Measurements from ENCODE around the gene RPS16.

The RPS16 gene

DNA sequence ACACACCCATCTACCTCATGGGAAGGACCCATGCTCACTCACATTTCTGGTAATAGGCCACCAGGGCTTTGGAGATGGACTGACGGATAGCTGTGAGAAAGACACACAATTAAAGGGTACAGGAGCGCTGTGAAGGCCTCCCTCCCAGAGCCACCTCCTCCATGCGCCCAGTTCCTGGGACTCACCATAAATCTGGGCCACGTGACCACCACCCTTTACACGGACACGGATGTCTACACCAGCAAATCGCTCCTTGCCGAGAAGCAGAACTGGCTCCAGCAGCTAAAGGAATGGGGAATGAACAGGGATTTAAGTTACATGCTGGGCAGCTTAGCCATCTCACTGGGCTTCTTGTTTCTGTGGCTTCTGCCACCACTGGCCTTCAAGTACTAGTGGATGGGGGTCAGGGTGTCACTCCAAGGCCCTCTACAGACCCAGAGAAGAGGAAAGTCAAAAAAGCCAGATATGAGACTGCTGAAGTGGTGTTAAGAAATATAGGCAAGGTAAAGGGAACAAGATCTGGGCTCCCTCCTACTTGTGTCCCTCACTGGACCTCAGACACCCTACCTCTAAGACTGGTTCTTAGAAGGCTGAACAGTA is 2.2 kb downstream of the RPS16 start:
- WGBS, 2 experiments, result 97 to 98% methylated on average over 8 of the region's 8 CpGs
- H3K4me3 ChIP-seq (ENCODE audit: insufficient read depth, low read depth, low read length), result no peak overlapping the region
- peaks cover 22% of the 10 kb centered on the region for H3K4me1 ChIP-seq (ENCODE audit: control insufficient read depth, insufficient read depth, low read length)
- peaks cover 24% of the 10 kb centered on the region for H3K36me3 ChIP-seq (ENCODE audit: control insufficient read depth, insufficient read depth, low read length)
- H3K27me3 ChIP-seq (ENCODE audit: control insufficient read depth, insufficient read depth, low read length, poor library complexity, severe bottlenecking), result no peaks in the 10 kb centered on the region
- H3K27ac ChIP-seq (ENCODE audit: insufficient read depth, low read depth, low read length, poor library complexity, severe bottlenecking), result no peak overlapping the region
- H3K9me3 ChIP-seq (ENCODE audit: control insufficient read depth, low read length), result no peaks in the 10 kb centered on the region

DNA sequence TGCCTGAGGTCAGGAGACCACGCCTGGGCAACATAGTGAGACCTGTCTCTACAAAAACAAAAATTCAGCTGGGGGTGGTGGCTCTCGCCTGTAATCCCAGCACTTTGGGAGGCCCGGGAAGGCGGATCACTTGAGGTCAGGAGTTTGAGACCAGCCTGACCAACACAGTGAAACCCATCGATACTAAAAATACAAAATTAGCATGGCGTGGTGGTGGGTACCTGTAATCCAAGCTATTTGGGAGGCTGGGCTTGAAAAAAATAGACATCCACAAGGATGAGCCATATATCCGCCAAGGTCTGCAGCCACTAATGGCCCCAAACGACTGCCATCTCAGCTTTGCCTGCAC is 3.1 kb downstream of the RPS16 start:
- 96% methylated on average over 8 of the region's 8 CpGs for WGBS, 2 experiments
- Histone ChIP-seq H3K27ac (ENCODE audit: insufficient read depth, low read depth, low read length, poor library complexity, severe bottlenecking) (no peak overlapping the region), H3K9me3 (ENCODE audit: control insufficient read depth, low read length) (no peaks in the 10 kb centered on the region), H3K4me1 (ENCODE audit: control insufficient read depth, insufficient read depth, low read length) (peaks cover 23% of the 10 kb centered on the region), H3K4me3 (ENCODE audit: insufficient read depth, low read depth, low read length) (no peak overlapping the region), H3K27me3 (ENCODE audit: control insufficient read depth, insufficient read depth, low read length, poor library complexity, severe bottlenecking) (no peaks in the 10 kb centered on the region), H3K36me3 (ENCODE audit: control insufficient read depth, insufficient read depth, low read length) (peaks cover 24% of the 10 kb centered on the region)

DNA sequence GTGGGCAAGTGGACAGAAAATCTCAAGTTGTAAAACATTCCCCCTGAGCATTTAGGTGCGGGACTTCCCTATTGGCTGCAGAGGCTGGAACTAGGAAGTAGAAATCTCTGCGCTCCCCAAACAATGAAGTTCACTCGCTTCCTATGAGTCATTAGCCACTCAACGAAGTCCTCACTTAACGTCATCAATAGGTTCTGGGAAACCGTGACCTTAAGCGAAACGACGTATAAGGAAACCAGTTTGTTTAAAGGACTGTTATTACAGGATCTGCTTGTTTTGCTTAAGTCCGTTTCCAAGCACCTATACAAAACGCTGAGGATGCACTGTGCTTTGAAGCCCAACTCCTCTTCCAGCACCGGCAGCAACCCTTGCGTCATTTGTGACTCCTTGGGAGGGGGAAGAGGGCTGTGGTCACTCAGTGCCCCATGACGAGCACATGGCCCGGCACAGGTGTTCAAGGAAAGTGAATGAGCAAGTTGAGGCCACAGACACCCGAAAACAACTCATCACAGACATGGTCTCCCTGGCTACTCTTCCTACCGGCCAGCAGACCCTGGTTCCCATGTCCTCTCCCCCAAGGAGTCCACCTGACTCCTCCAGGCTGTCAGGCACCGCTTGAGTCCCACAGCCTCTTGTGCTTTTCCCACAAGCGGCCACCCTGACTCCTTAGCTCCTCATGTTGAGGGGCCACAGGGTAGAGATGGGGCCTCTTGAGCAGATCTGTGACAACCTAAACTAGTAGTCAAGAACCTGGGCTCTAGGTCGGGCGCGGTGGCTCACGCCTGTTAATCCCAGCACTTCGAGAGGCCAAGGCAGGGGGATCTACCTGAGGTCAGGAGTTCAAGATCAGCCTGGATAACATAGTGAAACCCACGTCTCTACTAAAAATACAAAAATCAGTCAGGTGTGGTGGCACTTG is 4.8 kb downstream of the RPS16 start:
- Histone ChIP-seq H3K4me3 (ENCODE audit: insufficient read depth, low read depth, low read length) (no peak overlapping the region), H3K9me3 (ENCODE audit: control insufficient read depth, low read length) (no peaks in the 10 kb centered on the region), H3K36me3 (ENCODE audit: control insufficient read depth, insufficient read depth, low read length) (peaks cover 24% of the 10 kb centered on the region), H3K4me1 (ENCODE audit: control insufficient read depth, insufficient read depth, low read length) (peaks cover 23% of the 10 kb centered on the region), H3K27ac (ENCODE audit: insufficient read depth, low read depth, low read length, poor library complexity, severe bottlenecking) (peak overlapping the region; percentile 17), H3K27me3 (ENCODE audit: control insufficient read depth, insufficient read depth, low read length, poor library complexity, severe bottlenecking) (no peaks in the 10 kb centered on the region)
- WGBS, 2 experiments, result 85 to 87% methylated on average over 25 of the region's 25 CpGs

DNA sequence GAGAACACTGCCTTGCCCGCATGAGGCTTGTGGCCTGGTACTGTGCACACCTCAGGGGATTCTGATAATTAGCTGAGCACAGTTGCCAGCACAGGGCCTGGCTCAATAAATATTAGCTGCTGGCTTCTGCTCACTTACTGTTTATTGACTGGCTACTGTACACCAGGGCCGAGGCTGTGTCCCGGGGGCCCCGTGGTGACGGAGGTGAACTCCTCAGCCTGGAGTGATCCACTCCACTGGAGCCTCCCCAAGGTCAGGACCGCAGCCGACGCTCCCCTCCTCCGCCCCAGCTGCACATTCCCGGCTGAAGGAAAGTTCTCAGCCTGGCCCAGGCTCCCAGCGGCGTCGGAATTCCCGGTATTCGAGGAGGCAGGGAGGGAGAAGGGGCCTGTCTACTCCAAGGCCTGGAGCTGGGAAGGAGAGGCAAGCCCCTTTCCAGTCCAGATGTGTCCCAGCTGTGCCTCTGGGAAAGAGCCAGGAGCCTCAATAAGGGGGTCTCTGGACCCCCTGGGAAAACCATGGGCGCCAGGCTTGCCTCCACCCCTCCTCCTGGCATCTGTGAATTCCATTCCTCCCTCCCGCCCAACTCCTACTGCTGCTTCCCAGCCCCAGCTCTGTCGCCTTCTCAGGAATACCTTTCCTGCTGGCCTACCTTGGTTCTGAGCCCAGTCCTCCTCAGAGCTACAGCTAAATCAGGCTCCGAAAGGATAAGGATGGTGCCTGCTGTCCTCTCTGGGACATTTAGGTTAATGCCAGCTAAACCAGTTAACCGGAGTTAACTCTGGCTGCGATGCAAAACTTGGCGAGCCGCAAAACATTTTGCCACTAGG is 7.3 kb downstream of the RPS16 start:
- Histone ChIP-seq H3K4me3 (ENCODE audit: insufficient read depth, low read depth, low read length) (peak overlapping the region; percentile 14), H3K4me1 (ENCODE audit: control insufficient read depth, insufficient read depth, low read length) (peaks cover 15% of the 10 kb centered on the region), H3K9me3 (ENCODE audit: control insufficient read depth, low read length) (no peaks in the 10 kb centered on the region), H3K27me3 (ENCODE audit: control insufficient read depth, insufficient read depth, low read length, poor library complexity, severe bottlenecking) (no peaks in the 10 kb centered on the region), H3K36me3 (ENCODE audit: control insufficient read depth, insufficient read depth, low read length) (peaks cover 20% of the 10 kb centered on the region), H3K27ac (ENCODE audit: insufficient read depth, low read depth, low read length, poor library complexity, severe bottlenecking) (peak overlapping the region; percentile 91)
- WGBS, 2 experiments, result 22 to 24% methylated on average over 23 of the region's 23 CpGs

DNA sequence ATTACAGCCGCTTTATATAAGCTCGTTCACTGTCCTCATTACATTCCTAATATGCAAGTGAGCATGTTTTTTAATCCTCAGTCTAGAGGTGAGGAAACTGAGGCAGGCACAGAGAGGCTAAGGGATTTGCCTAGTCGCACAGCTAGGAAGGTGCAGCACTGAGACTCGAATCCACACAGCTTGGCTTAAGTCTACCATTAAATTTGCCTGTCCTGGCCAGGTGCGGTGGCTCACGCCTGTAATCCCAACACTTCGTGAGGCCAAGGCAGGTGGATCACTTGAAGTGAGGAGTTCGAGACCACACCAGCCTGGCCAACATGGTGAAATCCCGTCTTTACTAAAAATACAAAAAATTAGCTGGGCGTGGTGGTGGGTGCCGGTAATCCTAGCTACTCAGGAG is 8.0 kb downstream of the RPS16 start:
- no peak overlapping the region for H3K27ac ChIP-seq (ENCODE audit: insufficient read depth, low read depth, low read length, poor library complexity, severe bottlenecking)
- H3K4me3 ChIP-seq (ENCODE audit: insufficient read depth, low read depth, low read length), result no peak overlapping the region
- peaks cover 15% of the 10 kb centered on the region for H3K4me1 ChIP-seq (ENCODE audit: control insufficient read depth, insufficient read depth, low read length)
- H3K36me3 ChIP-seq (ENCODE audit: control insufficient read depth, insufficient read depth, low read length), result peaks cover 19% of the 10 kb centered on the region
- whole genome bisulfite sequencing, 2 experiments, result 95% methylated on average over 11 of the region's 11 CpGs
- H3K9me3 ChIP-seq (ENCODE audit: control insufficient read depth, low read length), result no peaks in the 10 kb centered on the region
- H3K27me3 ChIP-seq (ENCODE audit: control insufficient read depth, insufficient read depth, low read length, poor library complexity, severe bottlenecking), result no peaks in the 10 kb centered on the region

DNA sequence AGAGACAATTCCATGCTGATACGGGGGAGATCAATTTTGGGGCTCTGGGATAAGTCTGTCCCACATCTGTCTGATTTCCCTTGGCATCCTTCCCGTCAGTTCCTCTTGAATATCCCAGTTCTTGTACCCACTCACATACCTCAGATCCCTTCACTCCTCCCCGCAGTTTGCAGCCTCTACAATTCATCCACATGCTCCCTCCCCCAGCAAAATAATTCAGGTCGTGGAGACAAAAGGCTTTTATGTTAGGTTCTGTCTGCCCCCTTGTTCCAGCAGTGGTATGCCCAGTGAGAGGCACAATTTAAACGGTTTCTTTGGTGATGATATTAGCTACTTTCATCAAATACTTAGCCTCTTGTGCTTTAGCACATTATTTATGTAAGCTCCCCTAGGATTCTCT is 9.6 kb downstream of the RPS16 start:
- H3K36me3 ChIP-seq (ENCODE audit: control insufficient read depth, insufficient read depth, low read length), result peaks cover 30% of the 10 kb centered on the region
- H3K27ac ChIP-seq (ENCODE audit: insufficient read depth, low read depth, low read length, poor library complexity, severe bottlenecking), result peak overlapping the region; percentile 44
- H3K27me3 ChIP-seq (ENCODE audit: control insufficient read depth, insufficient read depth, low read length, poor library complexity, severe bottlenecking), result no peaks in the 10 kb centered on the region
- no peaks in the 10 kb centered on the region for H3K9me3 ChIP-seq (ENCODE audit: control insufficient read depth, low read length)
- 63 to 71% methylated on average over 5 of the region's 5 CpGs for WGBS, 2 experiments
- H3K4me1 ChIP-seq (ENCODE audit: control insufficient read depth, insufficient read depth, low read length), result peaks cover 15% of the 10 kb centered on the region
- H3K4me3 ChIP-seq (ENCODE audit: insufficient read depth, low read depth, low read length), result no peak overlapping the region

DNA sequence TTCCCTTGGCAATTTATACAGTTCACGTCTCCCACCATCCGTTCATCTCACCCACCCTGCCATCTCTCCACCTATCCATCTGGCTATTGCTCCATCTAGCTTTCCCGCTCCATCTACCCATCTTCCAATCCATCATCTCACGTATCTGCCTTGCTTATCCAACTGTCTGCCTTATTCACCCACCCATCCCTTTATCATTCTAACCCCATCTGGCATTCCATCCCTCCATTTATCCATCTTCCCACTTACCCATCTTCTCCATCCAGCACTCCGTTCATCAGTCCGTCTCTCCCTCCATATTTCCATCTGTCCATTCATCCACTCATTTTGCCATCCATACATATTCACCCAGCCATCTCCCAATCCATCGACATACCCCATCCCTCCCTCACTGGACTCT is 10.0 kb downstream of the RPS16 start:
- peaks cover 35% of the 10 kb centered on the region for H3K36me3 ChIP-seq (ENCODE audit: control insufficient read depth, insufficient read depth, low read length)
- H3K27ac ChIP-seq (ENCODE audit: insufficient read depth, low read depth, low read length, poor library complexity, severe bottlenecking), result no peak overlapping the region
- peaks cover 15% of the 10 kb centered on the region for H3K4me1 ChIP-seq (ENCODE audit: control insufficient read depth, insufficient read depth, low read length)
- WGBS, 2 experiments, result 93 to 95% methylated on average over 7 of the region's 7 CpGs
- H3K27me3 ChIP-seq (ENCODE audit: control insufficient read depth, insufficient read depth, low read length, poor library complexity, severe bottlenecking), result no peaks in the 10 kb centered on the region
- H3K4me3 ChIP-seq (ENCODE audit: insufficient read depth, low read depth, low read length), result no peak overlapping the region
- no peaks in the 10 kb centered on the region for H3K9me3 ChIP-seq (ENCODE audit: control insufficient read depth, low read length)

DNA sequence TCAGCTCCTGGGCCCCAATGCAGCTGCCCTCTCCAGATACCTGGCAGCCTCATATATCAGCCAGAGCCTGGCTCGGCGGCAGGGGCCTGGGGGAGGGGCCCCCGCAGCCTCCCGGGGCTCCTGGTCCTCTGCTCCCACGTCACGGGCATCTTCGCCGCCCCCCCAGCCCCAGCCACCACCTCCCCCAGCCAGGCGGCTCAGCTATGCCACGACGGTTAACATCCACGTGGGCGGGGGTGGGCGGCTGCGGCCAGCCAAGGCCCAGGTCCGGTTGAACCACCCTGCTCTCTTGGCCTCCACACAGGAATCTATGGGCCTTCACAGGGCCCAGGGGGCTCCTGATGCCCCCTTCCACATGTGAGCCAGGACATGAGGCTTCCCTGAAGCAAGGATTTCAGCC is 10.8 kb downstream of the RPS16 start:
- Histone ChIP-seq H3K27me3 (ENCODE audit: control insufficient read depth, insufficient read depth, low read length, poor library complexity, severe bottlenecking) (no peaks in the 10 kb centered on the region), H3K4me1 (ENCODE audit: control insufficient read depth, insufficient read depth, low read length) (peaks cover 15% of the 10 kb centered on the region), H3K9me3 (ENCODE audit: control insufficient read depth, low read length) (no peaks in the 10 kb centered on the region), H3K4me3 (ENCODE audit: insufficient read depth, low read depth, low read length) (no peak overlapping the region), H3K27ac (ENCODE audit: insufficient read depth, low read depth, low read length, poor library complexity, severe bottlenecking) (no peak overlapping the region), H3K36me3 (ENCODE audit: control insufficient read depth, insufficient read depth, low read length) (peaks cover 40% of the 10 kb centered on the region)
- WGBS, 2 experiments, result 92 to 94% methylated on average over 16 of the region's 16 CpGs

DNA sequence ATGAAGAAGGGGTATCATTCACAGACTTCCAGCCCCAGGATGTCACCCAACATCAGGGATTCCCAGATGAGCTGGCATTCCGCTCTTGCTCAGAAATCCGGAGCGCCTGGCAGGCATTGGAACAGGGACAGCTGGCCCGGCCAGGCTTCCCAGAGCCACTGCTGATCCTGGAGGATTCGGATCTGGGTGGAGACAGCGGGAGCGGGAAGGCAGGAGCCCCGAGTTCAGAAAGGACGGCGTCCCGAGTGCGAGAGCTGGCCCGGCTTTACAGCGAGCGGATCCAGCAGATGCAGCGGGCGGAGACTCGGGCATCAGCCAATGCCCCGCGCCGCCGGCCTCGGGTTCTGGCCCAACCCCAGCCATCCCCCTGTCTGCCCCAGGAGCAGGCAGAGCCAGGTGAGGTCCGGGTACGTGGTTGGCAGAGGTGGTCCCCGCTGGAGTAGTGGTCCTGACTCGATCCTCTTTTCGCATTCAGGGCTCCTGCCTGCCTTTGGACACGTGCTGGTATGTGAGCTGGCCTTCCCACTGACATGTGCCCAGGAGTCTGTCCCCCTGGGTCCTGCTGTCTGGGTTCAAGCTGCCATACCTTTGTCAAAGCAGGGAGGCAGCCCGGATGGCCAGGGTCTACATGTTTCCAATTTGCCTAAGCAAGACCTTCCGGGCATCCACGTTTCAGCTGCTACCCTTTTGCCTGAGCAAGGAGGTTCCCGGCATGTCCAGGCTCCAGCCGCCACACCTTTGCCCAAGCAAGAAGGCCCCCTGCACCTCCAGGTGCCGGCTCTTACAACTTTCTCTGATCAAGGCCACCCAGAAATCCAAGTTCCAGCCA is 12.3 kb downstream of the RPS16 start:
- H3K36me3 ChIP-seq (ENCODE audit: control insufficient read depth, insufficient read depth, low read length), result peaks cover 49% of the 10 kb centered on the region
- H3K27ac ChIP-seq (ENCODE audit: insufficient read depth, low read depth, low read length, poor library complexity, severe bottlenecking), result no peak overlapping the region
- H3K9me3 ChIP-seq (ENCODE audit: control insufficient read depth, low read length), result no peaks in the 10 kb centered on the region
- peaks cover 6% of the 10 kb centered on the region for H3K4me1 ChIP-seq (ENCODE audit: control insufficient read depth, insufficient read depth, low read length)
- no peaks in the 10 kb centered on the region for H3K27me3 ChIP-seq (ENCODE audit: control insufficient read depth, insufficient read depth, low read length, poor library complexity, severe bottlenecking)
- 94 to 95% methylated on average over 35 of the region's 35 CpGs for WGBS, 2 experiments
- no peak overlapping the region for H3K4me3 ChIP-seq (ENCODE audit: insufficient read depth, low read depth, low read length)
